ENCODE data around the gene TMEM203. TPM values are rescaled to one million over a fixed set of nuclear protein-coding genes. Genes with fewer than 3 reads are reported as not detected.

Gene TMEM203
- total RNA-seq, 1 experiment from 2014 or later, result 65.8 TPM

GRCh38 chr9:137182836-137183235, 22.6 kb downstream of the TMEM203 start:
- no peak for DNase-seq (ENCODE audit: low read depth)

GRCh38 chr9:137181680-137182079, 23.8 kb downstream of the TMEM203 start:
- no peak for DNase-seq (ENCODE audit: low read depth)

- no peak for DNase-seq (ENCODE audit: low read depth)
Measured at GRCh38 chr9:137180491-137180890, 25.0 kb downstream of the TMEM203 start.

- DNase-seq (ENCODE audit: low read depth), result no peak
Measured at GRCh38 chr9:137179761-137180160, 25.7 kb downstream of the TMEM203 start.

GRCh38 chr9:137178939-137179630, 26.4 kb downstream of the TMEM203 start:
- no peak for DNase-seq (ENCODE audit: low read depth)

- peak; percentile 33 for DNase-seq (ENCODE audit: low read depth)
Measured at GRCh38 chr9:137178201-137178938, 27.1 kb downstream of the TMEM203 start.

GRCh38 chr9:137176302-137177182, 28.9 kb downstream of the TMEM203 start:
- DNase-seq (ENCODE audit: low read depth), result peak; percentile 49

- DNase-seq (ENCODE audit: low read depth), result no peak
Measured at GRCh38 chr9:137175345-137175961, 30.0 kb downstream of the TMEM203 start.

GRCh38 chr9:137174722-137175293, 30.6 kb downstream of the TMEM203 start:
- DNase-seq (ENCODE audit: low read depth), result no peak

GRCh38 chr9:137173796-137174664, 31.4 kb downstream of the TMEM203 start:
- no peak for DNase-seq (ENCODE audit: low read depth)

GRCh38 chr9:137172901-137173795, 32.3 kb downstream of the TMEM203 start:
- no peak for DNase-seq (ENCODE audit: low read depth)

- no peak for DNase-seq (ENCODE audit: low read depth)
Measured at GRCh38 chr9:137171149-137171900, 34.1 kb downstream of the TMEM203 start.

GRCh38 chr9:137170486-137171148, 34.8 kb downstream of the TMEM203 start:
- DNase-seq (ENCODE audit: low read depth), result no peak

- DNase-seq (ENCODE audit: low read depth), result no peak
Measured at GRCh38 chr9:137169896-137170358, 35.5 kb downstream of the TMEM203 start, which contains the start of gene LRRC26. Gene LRRC26, minus strand, starts transcription at chr9:137170051. Its CDS starts 108 bp downstream, at chr9:137169943.

- DNase-seq (ENCODE audit: low read depth), result peak; percentile 56
Measured at GRCh38 chr9:137168904-137169856, 36.3 kb downstream of the TMEM203 start.

GRCh38 chr9:137168573-137168903, 36.9 kb downstream of the TMEM203 start:
- DNase-seq (ENCODE audit: low read depth), result no peak
